ENCODE measurements around the gene SERPINB2.

The SERPINB2 gene

DNA sequence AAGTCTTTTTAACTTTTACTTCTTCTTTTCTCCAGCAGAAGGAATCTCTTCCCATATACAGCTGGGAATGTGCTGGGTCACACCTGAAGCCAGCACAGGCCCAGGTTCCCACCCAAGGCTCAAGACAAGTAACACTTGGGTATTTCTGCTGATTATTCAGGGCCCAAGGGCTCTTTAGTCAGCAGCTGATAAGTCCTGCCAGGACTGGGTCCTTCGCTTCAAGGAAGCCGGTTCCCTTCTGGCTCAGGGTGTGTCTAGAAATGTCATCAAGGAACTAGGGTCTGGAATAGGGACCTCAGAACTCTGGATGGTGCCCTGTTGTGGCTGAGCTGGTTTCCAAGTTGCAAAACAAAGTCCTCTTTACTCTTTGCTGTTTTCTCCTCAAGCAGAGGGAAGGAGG, 27.0 kb upstream of the SERPINB2 start:
- H3K9ac ChIP-seq (ENCODE audit: insufficient read length) = no peak overlapping the region
- no peak overlapping the region for H3K27ac ChIP-seq
- DNase-seq (ENCODE audit: low read depth, low spot score) = no peak
- H3K36me3 ChIP-seq (ENCODE audit: insufficient read depth, low read length) = no peaks in the 10 kb centered on the region
- H3K9me3 ChIP-seq (ENCODE audit: low read depth, low read length) = no peaks in the 10 kb centered on the region
- TF ChIP-seq EZH2 (IDR thresholded peaks at IDR 0.05) (no peak), FOXP2 (optimal IDR thresholded peaks at IDR 0.05; ENCODE audit: control extremely low read depth, extremely low read length, insufficient read depth) (no peak), POLR2AphosphoS5 (IDR thresholded peaks at IDR 0.05; ENCODE audit: borderline replicate concordance, low read depth, low read length) (no peak)
- no peak overlapping the region for H3K4me3 ChIP-seq

DNA sequence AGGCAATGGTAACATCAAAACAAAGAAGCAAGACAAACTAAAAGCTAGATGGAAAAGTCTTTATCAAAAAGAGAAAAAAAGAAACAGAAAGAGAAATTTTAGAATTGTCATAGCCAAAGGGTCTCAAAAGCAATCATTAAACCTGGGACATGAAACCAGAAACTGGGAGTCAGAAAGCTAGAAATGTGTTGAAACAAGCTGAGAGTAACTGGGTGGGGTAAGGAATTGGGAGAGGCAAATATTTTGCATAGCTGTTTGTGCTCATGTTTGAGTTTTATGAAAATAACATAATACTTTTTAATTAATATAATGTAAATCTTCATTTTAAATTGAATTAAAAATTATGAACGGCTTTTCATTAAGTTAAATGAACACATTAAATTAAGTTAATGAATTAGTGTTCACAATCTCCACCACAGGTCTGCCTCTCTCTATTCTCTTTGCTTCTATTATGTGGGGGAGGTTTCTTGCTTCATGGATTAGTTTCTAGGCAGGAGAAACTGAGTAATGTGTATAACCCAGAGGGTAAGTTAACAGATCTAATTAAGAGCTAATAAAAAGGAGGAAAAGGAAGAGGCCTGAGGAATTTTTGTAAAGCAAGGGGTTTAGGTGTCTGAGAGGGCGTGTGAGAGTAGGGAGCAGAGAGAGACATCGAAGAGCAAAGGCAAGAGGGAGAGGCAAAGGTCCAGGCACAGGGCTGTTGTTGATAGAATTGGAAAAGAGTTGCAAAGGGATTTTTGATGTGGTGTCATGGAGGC, 20.0 kb upstream of the SERPINB2 start:
- H3K27ac ChIP-seq = no peak overlapping the region
- no peak for DNase-seq (ENCODE audit: low read depth, low spot score)
- H3K36me3 ChIP-seq (ENCODE audit: insufficient read depth, low read length) = no peaks in the 10 kb centered on the region
- H3K9ac ChIP-seq (ENCODE audit: insufficient read length) = no peak overlapping the region
- TF ChIP-seq FOXP2 (optimal IDR thresholded peaks at IDR 0.05; ENCODE audit: control extremely low read depth, extremely low read length, insufficient read depth) = no peak
- no peak for TF ChIP-seq EZH2 (IDR thresholded peaks at IDR 0.05)
- no peak for TF ChIP-seq POLR2AphosphoS5 (IDR thresholded peaks at IDR 0.05; ENCODE audit: borderline replicate concordance, low read depth, low read length)
- no peaks in the 10 kb centered on the region for H3K9me3 ChIP-seq (ENCODE audit: low read depth, low read length)
- no peak overlapping the region for H3K4me3 ChIP-seq

DNA sequence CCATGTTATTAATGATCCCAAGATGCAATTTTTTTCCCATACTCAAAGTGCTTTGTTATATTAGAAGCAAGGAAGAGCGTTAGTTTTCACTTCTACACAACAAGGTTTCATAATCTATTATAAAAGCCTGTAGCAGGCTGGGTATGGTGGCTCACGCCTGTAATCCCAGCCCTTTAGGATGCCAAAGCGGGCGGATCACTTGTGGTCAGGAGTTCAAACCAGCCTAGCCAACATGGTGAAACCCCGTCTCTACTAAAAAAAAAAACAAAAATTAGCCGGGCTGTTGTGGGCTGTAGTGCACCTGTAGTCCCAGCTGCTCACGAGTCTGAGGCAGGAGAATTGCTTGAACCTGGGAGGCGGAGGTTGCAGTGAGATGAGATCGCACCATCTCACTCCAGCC, 19.0 kb upstream of the SERPINB2 start:
- no peak overlapping the region for H3K4me3 ChIP-seq
- H3K27ac ChIP-seq = no peak overlapping the region
- no peaks in the 10 kb centered on the region for H3K9me3 ChIP-seq (ENCODE audit: low read depth, low read length)
- no peak for DNase-seq (ENCODE audit: low read depth, low spot score)
- no peak overlapping the region for H3K9ac ChIP-seq (ENCODE audit: insufficient read length)
- TF ChIP-seq POLR2AphosphoS5 (IDR thresholded peaks at IDR 0.05; ENCODE audit: borderline replicate concordance, low read depth, low read length) (no peak), FOXP2 (optimal IDR thresholded peaks at IDR 0.05; ENCODE audit: control extremely low read depth, extremely low read length, insufficient read depth) (no peak), EZH2 (IDR thresholded peaks at IDR 0.05) (no peak)
- no peaks in the 10 kb centered on the region for H3K36me3 ChIP-seq (ENCODE audit: insufficient read depth, low read length)

DNA sequence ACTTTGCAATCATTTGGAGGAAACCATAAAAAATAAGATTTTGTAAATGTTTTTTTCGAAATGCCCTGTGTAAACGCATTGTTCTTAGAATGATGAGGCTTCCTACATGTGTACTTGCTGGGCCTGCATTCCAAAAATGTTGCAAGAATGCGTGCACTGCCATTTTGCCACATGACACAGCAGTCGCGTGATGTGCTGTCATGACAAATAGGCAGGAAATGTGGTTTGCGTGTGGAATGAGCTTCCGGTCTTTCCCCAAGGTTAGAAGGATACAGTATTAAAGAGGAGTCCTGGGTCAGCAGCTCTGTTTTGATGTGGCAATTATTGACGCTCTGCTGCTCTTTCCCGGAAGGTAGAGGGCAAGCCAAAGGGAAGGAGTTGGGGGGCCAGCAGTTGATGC, 18.1 kb upstream of the SERPINB2 start:
- Histone ChIP-seq H3K4me3 (no peak overlapping the region), H3K9ac (ENCODE audit: insufficient read length) (no peak overlapping the region)
- DNase-seq (ENCODE audit: low read depth, low spot score) = no peak

DNA sequence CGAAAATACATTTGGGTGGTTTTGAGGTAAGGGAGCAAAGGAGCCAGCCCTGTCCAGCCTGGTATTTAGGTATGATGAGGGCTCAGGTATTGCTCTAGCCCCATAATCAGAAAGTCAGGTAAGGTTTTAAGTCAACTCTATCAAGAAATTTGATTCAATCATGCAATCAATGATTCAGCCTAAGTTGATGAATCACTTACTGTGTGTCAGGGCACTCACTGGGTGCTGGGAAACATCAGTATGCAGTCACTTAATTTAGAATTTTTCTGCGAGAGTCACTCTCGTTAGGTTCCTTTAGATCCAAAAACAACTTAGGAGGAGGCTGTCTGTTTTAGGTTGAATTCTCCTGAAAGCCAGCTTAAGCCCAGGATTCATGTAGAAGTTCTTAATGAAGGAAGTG, 17.7 kb upstream of the SERPINB2 start:
- Histone ChIP-seq H3K9ac (ENCODE audit: insufficient read length) (no peak overlapping the region), H3K9me3 (ENCODE audit: low read depth, low read length) (no peaks in the 10 kb centered on the region), H3K27ac (no peak overlapping the region), H3K36me3 (ENCODE audit: insufficient read depth, low read length) (no peaks in the 10 kb centered on the region), H3K4me3 (no peak overlapping the region)
- no peak for DNase-seq (ENCODE audit: low read depth, low spot score)
- TF ChIP-seq EZH2 (IDR thresholded peaks at IDR 0.05) (no peak), FOXP2 (optimal IDR thresholded peaks at IDR 0.05; ENCODE audit: control extremely low read depth, extremely low read length, insufficient read depth) (no peak), POLR2AphosphoS5 (IDR thresholded peaks at IDR 0.05; ENCODE audit: borderline replicate concordance, low read depth, low read length) (no peak)

More for the DNA sequence above, 18.1 kb upstream of the SERPINB2 start:
- Histone ChIP-seq H3K27ac (no peak overlapping the region), H3K36me3 (ENCODE audit: insufficient read depth, low read length) (no peaks in the 10 kb centered on the region), H3K9me3 (ENCODE audit: low read depth, low read length) (no peaks in the 10 kb centered on the region)
- TF ChIP-seq EZH2 (IDR thresholded peaks at IDR 0.05) = no peak
- TF ChIP-seq FOXP2 (optimal IDR thresholded peaks at IDR 0.05; ENCODE audit: control extremely low read depth, extremely low read length, insufficient read depth) = no peak
- no peak for TF ChIP-seq POLR2AphosphoS5 (IDR thresholded peaks at IDR 0.05; ENCODE audit: borderline replicate concordance, low read depth, low read length)

DNA sequence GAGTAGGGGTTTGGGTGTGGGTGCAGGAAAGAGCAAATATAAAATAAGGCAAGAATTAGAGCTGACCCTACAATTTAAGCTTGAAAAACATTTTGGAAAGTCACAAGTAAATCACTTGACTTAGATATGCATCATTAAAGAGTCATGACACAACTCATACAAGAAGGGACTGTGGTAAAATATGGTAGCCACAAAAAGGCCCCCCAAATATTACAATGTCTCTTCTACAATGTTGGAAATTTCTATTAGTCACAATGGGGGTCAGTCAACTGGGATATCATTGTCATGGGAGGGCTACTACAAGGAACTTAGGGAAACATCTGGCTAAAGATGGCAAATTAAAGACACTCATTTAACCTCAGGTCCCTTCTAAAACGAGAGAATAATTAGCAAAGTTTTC, 15.7 kb upstream of the SERPINB2 start:
- DNase-seq (ENCODE audit: low read depth, low spot score) = no peak
- no peak overlapping the region for H3K4me3 ChIP-seq
- H3K36me3 ChIP-seq (ENCODE audit: insufficient read depth, low read length) = no peaks in the 10 kb centered on the region
- no peak overlapping the region for H3K27ac ChIP-seq
- no peak overlapping the region for H3K9ac ChIP-seq (ENCODE audit: insufficient read length)
- TF ChIP-seq POLR2AphosphoS5 (IDR thresholded peaks at IDR 0.05; ENCODE audit: borderline replicate concordance, low read depth, low read length) = no peak
- no peak for TF ChIP-seq FOXP2 (optimal IDR thresholded peaks at IDR 0.05; ENCODE audit: control extremely low read depth, extremely low read length, insufficient read depth)
- TF ChIP-seq EZH2 (IDR thresholded peaks at IDR 0.05) = no peak
- no peaks in the 10 kb centered on the region for H3K9me3 ChIP-seq (ENCODE audit: low read depth, low read length)

DNA sequence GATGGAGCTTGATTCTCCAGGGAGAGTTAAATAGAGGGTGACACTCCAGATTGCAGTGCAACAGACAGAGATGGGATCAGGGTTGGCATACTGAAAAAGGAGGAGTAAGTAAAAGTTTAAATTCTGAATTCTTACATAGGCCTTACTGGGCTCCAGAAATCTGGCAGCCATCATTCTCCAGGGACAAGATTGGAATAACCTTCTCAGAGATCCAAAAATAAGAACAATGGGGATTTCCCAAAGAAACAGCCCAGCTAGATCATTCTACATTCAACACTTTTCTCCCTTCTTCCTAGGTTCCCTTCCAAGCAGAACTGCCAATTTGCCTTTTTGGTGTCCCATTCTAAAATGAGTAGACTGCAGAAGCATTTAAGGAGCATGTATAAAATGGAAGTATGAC, 14.9 kb upstream of the SERPINB2 start:
- H3K4me3 ChIP-seq = no peak overlapping the region
- no peak overlapping the region for H3K27ac ChIP-seq
- TF ChIP-seq EZH2 (IDR thresholded peaks at IDR 0.05) (no peak), POLR2AphosphoS5 (IDR thresholded peaks at IDR 0.05; ENCODE audit: borderline replicate concordance, low read depth, low read length) (no peak), FOXP2 (optimal IDR thresholded peaks at IDR 0.05; ENCODE audit: control extremely low read depth, extremely low read length, insufficient read depth) (no peak)

DNA sequence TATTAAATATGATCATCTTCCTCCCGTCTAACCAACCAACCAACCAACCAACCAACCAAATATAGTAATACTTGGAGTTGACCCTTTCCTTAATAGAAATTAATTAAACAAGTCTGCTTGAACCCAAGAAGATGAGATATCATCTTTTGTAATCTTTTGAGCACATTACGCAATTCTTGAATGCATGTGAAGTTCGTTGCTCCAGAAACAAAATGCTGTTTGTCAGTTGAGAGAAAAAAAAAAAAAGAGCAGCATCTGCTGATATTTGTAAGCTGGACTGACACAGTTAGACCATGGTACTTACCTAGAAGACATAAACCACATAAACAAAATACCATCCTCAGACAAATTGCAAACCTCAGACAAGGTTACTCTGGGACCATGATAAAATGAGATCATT, 9.2 kb upstream of the SERPINB2 start:
- Histone ChIP-seq H3K27ac (no peak overlapping the region), H3K36me3 (ENCODE audit: insufficient read depth, low read length) (no peaks in the 10 kb centered on the region), H3K9me3 (ENCODE audit: low read depth, low read length) (no peaks in the 10 kb centered on the region), H3K9ac (ENCODE audit: insufficient read length) (no peak overlapping the region), H3K4me3 (no peak overlapping the region)
- TF ChIP-seq POLR2AphosphoS5 (IDR thresholded peaks at IDR 0.05; ENCODE audit: borderline replicate concordance, low read depth, low read length) = no peak
- no peak for TF ChIP-seq EZH2 (IDR thresholded peaks at IDR 0.05)
- no peak for TF ChIP-seq FOXP2 (optimal IDR thresholded peaks at IDR 0.05; ENCODE audit: control extremely low read depth, extremely low read length, insufficient read depth)
- no peak for DNase-seq (ENCODE audit: low read depth, low spot score)

More for the DNA sequence above, 14.9 kb upstream of the SERPINB2 start:
- H3K9ac ChIP-seq (ENCODE audit: insufficient read length) = no peak overlapping the region
- H3K9me3 ChIP-seq (ENCODE audit: low read depth, low read length) = no peaks in the 10 kb centered on the region
- no peak for DNase-seq (ENCODE audit: low read depth, low spot score)
- H3K36me3 ChIP-seq (ENCODE audit: insufficient read depth, low read length) = no peaks in the 10 kb centered on the region

DNA sequence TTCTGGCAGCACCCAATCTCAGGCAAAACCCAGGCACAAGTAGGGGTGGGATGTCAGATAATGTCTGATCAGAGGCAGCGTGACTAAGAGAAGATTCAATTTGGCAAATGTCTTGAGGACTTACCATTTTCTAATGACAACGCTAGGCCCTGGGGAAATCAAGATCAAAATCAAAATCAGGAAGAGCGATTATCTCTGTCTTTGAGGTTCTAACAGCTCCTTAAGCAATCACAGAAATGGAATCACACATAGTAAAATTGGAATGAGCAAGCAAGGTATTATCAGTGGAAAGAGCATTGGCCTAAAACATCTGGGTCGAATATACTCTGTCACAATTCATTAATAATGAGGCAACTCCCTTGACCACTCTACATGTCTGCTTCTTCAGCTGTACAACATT, 8.6 kb upstream of the SERPINB2 start:
- no peak for TF ChIP-seq FOXP2 (optimal IDR thresholded peaks at IDR 0.05; ENCODE audit: control extremely low read depth, extremely low read length, insufficient read depth)
- TF ChIP-seq POLR2AphosphoS5 (IDR thresholded peaks at IDR 0.05; ENCODE audit: borderline replicate concordance, low read depth, low read length) = no peak
- TF ChIP-seq EZH2 (IDR thresholded peaks at IDR 0.05) = no peak
- H3K9me3 ChIP-seq (ENCODE audit: low read depth, low read length) = no peaks in the 10 kb centered on the region
- no peak overlapping the region for H3K4me3 ChIP-seq
- H3K27ac ChIP-seq = no peak overlapping the region
- H3K9ac ChIP-seq (ENCODE audit: insufficient read length) = no peak overlapping the region
- no peaks in the 10 kb centered on the region for H3K36me3 ChIP-seq (ENCODE audit: insufficient read depth, low read length)
- no peak for DNase-seq (ENCODE audit: low read depth, low spot score)

Measured in SK-N-MC (cell line).